ENCODE data around the gene PKD1L1. TPM values are rescaled to one million over a fixed set of nuclear protein-coding genes. Genes with fewer than 3 reads are reported as not detected.
"Not testable (repeated sequence)": the region's sequence is repeated elsewhere in the genome, so short reads cannot be mapped to it uniquely, and the experiment has no call there.

PKD1L1 gene
- total RNA-seq, 1 donor from 2014 or later = 1.1 TPM

GRCh38 chr7:47932016-47932415, 16.2 kb downstream of the PKD1L1 start:
- Mint-ChIP-seq H3K27ac (no peak overlapping the region), H3K9me3 (no peaks in the 10 kb centered on the region), H3K4me3 (ENCODE audit: low read depth) (no peak overlapping the region), H3K27me3 (ENCODE audit: low read depth) (no peaks in the 10 kb centered on the region), H3K4me1 (ENCODE audit: low read depth) (no peaks in the 10 kb centered on the region), H3K36me3 (ENCODE audit: low read depth) (no peaks in the 10 kb centered on the region)
- no peak for DNase-seq (ENCODE audit: low spot score)
- intact Hi-C loops (cut with micrococcal nuclease) = no loop called here

GRCh38 chr7:47931005-47932004, 17.0 kb downstream of the PKD1L1 start:
- Mint-ChIP-seq H3K9me3 (no peaks in the 10 kb centered on the region), H3K36me3 (ENCODE audit: low read depth) (no peaks in the 10 kb centered on the region)

GRCh38 chr7:47924266-47924665, 24.0 kb downstream of the PKD1L1 start:
- no peaks in the 10 kb centered on the region for H3K4me1 Mint-ChIP-seq (ENCODE audit: low read depth)
- H3K27ac Mint-ChIP-seq = no peak overlapping the region
- no peaks in the 10 kb centered on the region for H3K36me3 Mint-ChIP-seq (ENCODE audit: low read depth)
- H3K27me3 Mint-ChIP-seq (ENCODE audit: low read depth) = peaks cover 6% of the 10 kb centered on the region
- no peak overlapping the region for H3K4me3 Mint-ChIP-seq (ENCODE audit: low read depth)
- H3K9me3 Mint-ChIP-seq = no peaks in the 10 kb centered on the region
- intact Hi-C loops (cut with micrococcal nuclease) = no loop called here
- no peak for DNase-seq (ENCODE audit: low spot score)

More at GRCh38 chr7:47931005-47932004, 17.0 kb downstream of the PKD1L1 start:
- Mint-ChIP-seq H3K4me3 (ENCODE audit: low read depth) (no peak overlapping the region), H3K27ac (no peak overlapping the region), H3K27me3 (ENCODE audit: low read depth) (no peaks in the 10 kb centered on the region), H3K4me1 (ENCODE audit: low read depth) (no peaks in the 10 kb centered on the region)
- no peak for DNase-seq (ENCODE audit: low spot score)
- intact Hi-C loops (cut with micrococcal nuclease) = no loop called here

GRCh38 chr7:47923081-47923875, 25.0 kb downstream of the PKD1L1 start:
- H3K9me3 Mint-ChIP-seq; H3K4me1 Mint-ChIP-seq (ENCODE audit: low read depth); intact Hi-C loops (cut with micrococcal nuclease); H3K36me3 Mint-ChIP-seq (ENCODE audit: low read depth); DNase-seq (ENCODE audit: low spot score); H3K4me3 Mint-ChIP-seq (ENCODE audit: low read depth); H3K27ac Mint-ChIP-seq: not testable (repeated sequence)
- H3K27me3 Mint-ChIP-seq (ENCODE audit: low read depth) = peaks cover 13% of the 10 kb centered on the region

GRCh38 chr7:47916514-47916913, 31.8 kb downstream of the PKD1L1 start:
- H3K36me3 Mint-ChIP-seq (ENCODE audit: low read depth); H3K4me3 Mint-ChIP-seq (ENCODE audit: low read depth); DNase-seq (ENCODE audit: low spot score); H3K27ac Mint-ChIP-seq; H3K4me1 Mint-ChIP-seq (ENCODE audit: low read depth); intact Hi-C loops (cut with micrococcal nuclease); H3K9me3 Mint-ChIP-seq: not testable (repeated sequence)
- peaks cover 36% of the 10 kb centered on the region for H3K27me3 Mint-ChIP-seq (ENCODE audit: low read depth)

- H3K4me3 Mint-ChIP-seq (ENCODE audit: low read depth) = no peak overlapping the region
- H3K27ac Mint-ChIP-seq = no peak overlapping the region
- no peaks in the 10 kb centered on the region for H3K9me3 Mint-ChIP-seq
- H3K36me3 Mint-ChIP-seq (ENCODE audit: low read depth) = no peaks in the 10 kb centered on the region
- H3K4me1 Mint-ChIP-seq (ENCODE audit: low read depth) = no peaks in the 10 kb centered on the region
- DNase-seq (ENCODE audit: low spot score) = no peak
- intact Hi-C loops (cut with micrococcal nuclease) = no loop called here
- H3K27me3 Mint-ChIP-seq (ENCODE audit: low read depth) = peaks cover 36% of the 10 kb centered on the region
Observed at GRCh38 chr7:47915616-47915976, 32.7 kb downstream of the PKD1L1 start.

GRCh38 chr7:47914717-47915615, 33.3 kb downstream of the PKD1L1 start:
- Mint-ChIP-seq H3K27ac (no peak overlapping the region), H3K36me3 (ENCODE audit: low read depth) (no peaks in the 10 kb centered on the region), H3K27me3 (ENCODE audit: low read depth) (peaks cover 31% of the 10 kb centered on the region), H3K4me3 (ENCODE audit: low read depth) (no peak overlapping the region), H3K9me3 (no peaks in the 10 kb centered on the region), H3K4me1 (ENCODE audit: low read depth) (no peaks in the 10 kb centered on the region)
- intact Hi-C loops (cut with micrococcal nuclease) = no loop called here
- no peak for DNase-seq (ENCODE audit: low spot score)

GRCh38 chr7:47912332-47912731, 35.9 kb downstream of the PKD1L1 start:
- H3K4me1 Mint-ChIP-seq (ENCODE audit: low read depth) = no peaks in the 10 kb centered on the region
- H3K27ac Mint-ChIP-seq = no peak overlapping the region
- no peak overlapping the region for H3K4me3 Mint-ChIP-seq (ENCODE audit: low read depth)
- intact Hi-C loops (cut with micrococcal nuclease) = no loop called here
- DNase-seq (ENCODE audit: low spot score) = no peak
- no peaks in the 10 kb centered on the region for H3K36me3 Mint-ChIP-seq (ENCODE audit: low read depth)
- H3K27me3 Mint-ChIP-seq (ENCODE audit: low read depth) = peaks cover 17% of the 10 kb centered on the region
- H3K9me3 Mint-ChIP-seq = no peaks in the 10 kb centered on the region

- Mint-ChIP-seq H3K4me3 (ENCODE audit: low read depth) (no peak overlapping the region), H3K27me3 (ENCODE audit: low read depth) (peaks cover 3% of the 10 kb centered on the region), H3K4me1 (ENCODE audit: low read depth) (no peaks in the 10 kb centered on the region), H3K27ac (no peak overlapping the region), H3K36me3 (ENCODE audit: low read depth) (no peaks in the 10 kb centered on the region), H3K9me3 (no peaks in the 10 kb centered on the region)
- no peak for DNase-seq (ENCODE audit: low spot score)
- intact Hi-C loops (cut with micrococcal nuclease) = no loop called here
Observed at GRCh38 chr7:47908720-47909119, 39.5 kb downstream of the PKD1L1 start.

GRCh38 chr7:47907981-47908616, 40.2 kb downstream of the PKD1L1 start:
- intact Hi-C loops (cut with micrococcal nuclease) = no loop called here
- peaks cover 3% of the 10 kb centered on the region for H3K27me3 Mint-ChIP-seq (ENCODE audit: low read depth)
- H3K4me1 Mint-ChIP-seq (ENCODE audit: low read depth) = no peaks in the 10 kb centered on the region
- H3K36me3 Mint-ChIP-seq (ENCODE audit: low read depth) = no peaks in the 10 kb centered on the region
- H3K9me3 Mint-ChIP-seq = no peaks in the 10 kb centered on the region
- H3K4me3 Mint-ChIP-seq (ENCODE audit: low read depth) = no peak overlapping the region
- no peak for DNase-seq (ENCODE audit: low spot score)
- H3K27ac Mint-ChIP-seq = no peak overlapping the region

- Mint-ChIP-seq H3K9me3 (no peaks in the 10 kb centered on the region), H3K36me3 (ENCODE audit: low read depth) (no peaks in the 10 kb centered on the region), H3K4me1 (ENCODE audit: low read depth) (no peaks in the 10 kb centered on the region), H3K27me3 (ENCODE audit: low read depth) (peaks cover 3% of the 10 kb centered on the region), H3K4me3 (ENCODE audit: low read depth) (no peak overlapping the region), H3K27ac (no peak overlapping the region)
- intact Hi-C loops (cut with micrococcal nuclease) = no loop called here
- no peak for DNase-seq (ENCODE audit: low spot score)
Observed at GRCh38 chr7:47906883-47907282, 41.4 kb downstream of the PKD1L1 start.
